ENCODE data around the gene OTOF.

DNA sequence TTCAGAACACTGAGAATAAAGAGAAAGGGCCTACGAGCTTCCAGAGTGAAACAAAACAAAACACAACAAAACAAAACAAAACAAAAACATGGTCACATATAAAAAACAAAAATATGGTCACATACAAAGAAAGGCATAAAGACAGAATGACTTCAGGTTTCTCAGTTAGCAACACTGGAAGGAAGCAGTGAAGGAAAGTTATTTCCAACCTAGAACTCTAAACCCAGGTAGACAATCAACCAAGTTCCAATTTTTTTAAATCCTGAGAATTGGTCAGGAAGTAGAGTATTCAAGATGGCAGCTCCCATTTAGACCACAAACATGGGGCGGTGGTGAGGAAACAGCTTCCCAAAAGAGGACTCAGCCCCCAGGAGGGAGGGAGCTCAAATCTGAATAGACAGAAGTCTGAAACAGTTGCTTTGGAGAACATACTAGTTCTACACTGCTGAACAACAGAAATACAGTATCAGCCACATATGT is 67.1 kb downstream of the OTOF start:
- no peak for TF ChIP-seq POLR2A (IDR thresholded peaks at IDR 0.05)
- TF ChIP-seq, protein P1, sequence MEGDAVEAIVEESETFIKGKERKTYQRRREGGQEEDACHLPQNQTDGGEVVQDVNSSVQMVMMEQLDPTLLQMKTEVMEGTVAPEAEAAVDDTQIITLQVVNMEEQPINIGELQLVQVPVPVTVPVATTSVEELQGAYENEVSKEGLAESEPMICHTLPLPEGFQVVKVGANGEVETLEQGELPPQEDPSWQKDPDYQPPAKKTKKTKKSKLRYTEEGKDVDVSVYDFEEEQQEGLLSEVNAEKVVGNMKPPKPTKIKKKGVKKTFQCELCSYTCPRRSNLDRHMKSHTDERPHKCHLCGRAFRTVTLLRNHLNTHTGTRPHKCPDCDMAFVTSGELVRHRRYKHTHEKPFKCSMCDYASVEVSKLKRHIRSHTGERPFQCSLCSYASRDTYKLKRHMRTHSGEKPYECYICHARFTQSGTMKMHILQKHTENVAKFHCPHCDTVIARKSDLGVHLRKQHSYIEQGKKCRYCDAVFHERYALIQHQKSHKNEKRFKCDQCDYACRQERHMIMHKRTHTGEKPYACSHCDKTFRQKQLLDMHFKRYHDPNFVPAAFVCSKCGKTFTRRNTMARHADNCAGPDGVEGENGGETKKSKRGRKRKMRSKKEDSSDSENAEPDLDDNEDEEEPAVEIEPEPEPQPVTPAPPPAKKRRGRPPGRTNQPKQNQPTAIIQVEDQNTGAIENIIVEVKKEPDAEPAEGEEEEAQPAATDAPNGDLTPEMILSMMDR (IDR thresholded peaks at IDR 0.05), result no peak
